ENCODE measurements around the gene NT5C1A.
A peak's percentile ranks its signal among the peaks of the same experiment; 100 is the strongest.

Gene NT5C1A

GRCh38 chr1:39698568-39698967 is 26.7 kb upstream of the NT5C1A start:
- no peak for TF ChIP-seq CTCF (IDR thresholded peaks at IDR 0.05; ENCODE audit: control extremely low read depth, extremely low read depth, low read depth, missing control alignments)
- DNase-seq (ENCODE audit: extremely low spot score) = no peak
- CTCF ChIA-PET = no interaction called here
- POLR2A ChIA-PET = no interaction called here

GRCh38 chr1:39696448-39696847 is 24.5 kb upstream of the NT5C1A start:
- no peak for TF ChIP-seq CTCF (IDR thresholded peaks at IDR 0.05; ENCODE audit: control extremely low read depth, extremely low read depth, low read depth, missing control alignments)
- POLR2A ChIA-PET = no interaction called here
- no peak for DNase-seq (ENCODE audit: extremely low spot score)
- CTCF ChIA-PET = interaction anchor here (0.9 to 1.4 kb wide), 4 partner anchors 8 to 120 kb away, joined by 3 to 4 read pairs (median 4); no protein-coding TSS in a partner anchor

- ChIA-PET CTCF (interaction anchor here (1.1 to 3.4 kb wide), 7 partner anchors 9 to 105 kb away, joined by 3 to 15 read pairs (median 5); partner anchors contain the start of gene NT5C1A), POLR2A (interaction anchor here (0.6 kb wide), 1 partner anchor 108 kb away, joined by 4 read pairs; no protein-coding TSS in a partner anchor)
- DNase-seq (ENCODE audit: extremely low spot score) = no peak
- TF ChIP-seq CTCF (IDR thresholded peaks at IDR 0.05; ENCODE audit: control extremely low read depth, extremely low read depth, low read depth, missing control alignments) = no peak
Measured at GRCh38 chr1:39695016-39695415, 23.1 kb upstream of the NT5C1A start.

- ChIA-PET CTCF (interaction anchor here (1.1 to 3.4 kb wide), 10 partner anchors 8 to 280 kb away, joined by 3 to 15 read pairs (median 5); partner anchors contain the start of gene NT5C1A), POLR2A (no interaction called here)
- no peak for TF ChIP-seq CTCF (IDR thresholded peaks at IDR 0.05; ENCODE audit: control extremely low read depth, extremely low read depth, low read depth, missing control alignments)
- DNase-seq (ENCODE audit: extremely low spot score) = no peak
Measured at GRCh38 chr1:39694026-39694425, 22.1 kb upstream of the NT5C1A start.

- ChIA-PET CTCF (interaction anchor here (1.2 to 4.2 kb wide), 9 partner anchors 10 to 282 kb away, joined by 3 to 17 read pairs (median 5); no protein-coding TSS in a partner anchor), POLR2A (interaction anchor here (0.6 kb wide), 1 partner anchor 118 kb away, joined by 6 read pairs; no protein-coding TSS in a partner anchor)
- no peak for DNase-seq (ENCODE audit: extremely low spot score)
- TF ChIP-seq CTCF (IDR thresholded peaks at IDR 0.05; ENCODE audit: control extremely low read depth, extremely low read depth, low read depth, missing control alignments) = no peak
Measured at GRCh38 chr1:39692152-39693074, 20.5 kb upstream of the NT5C1A start.

GRCh38 chr1:39691383-39692151 is 19.7 kb upstream of the NT5C1A start, which contains the start of gene HPCAL4:
Gene HPCAL4 (minus strand): TSS chr1:39691433. CDS start chr1:39684603, 6,830 bp downstream.
- ChIA-PET POLR2A (interaction anchor here (0.6 kb wide), 1 partner anchor 118 kb away, joined by 6 read pairs; no protein-coding TSS in a partner anchor), CTCF (interaction anchor here (0.8 to 4.2 kb wide), 6 partner anchors 11 to 34 kb away, joined by 3 to 17 read pairs (median 12); no protein-coding TSS in a partner anchor)
- peak; percentile 85 for DNase-seq (ENCODE audit: extremely low spot score)
- no peak for TF ChIP-seq CTCF (IDR thresholded peaks at IDR 0.05; ENCODE audit: control extremely low read depth, extremely low read depth, low read depth, missing control alignments)
